B cell (primary cell): Measurements from ENCODE around the gene PHF19. TPM values are rescaled to one million over a fixed set of nuclear protein-coding genes. Genes with fewer than 3 reads are reported as not detected.

Experiments used
- ATAC-seq: fragments of 200-7000 bp; cut with Tn5 transposase; one replicate; pipeline ENCODE4 v1.10.0; 2021; ENCODE audit warnings: low read depth, mild to moderate bottlenecking, moderate number of reproducible peaks, moderate library complexity
- CTCF ChIA-PET: fragments of 350-600 bp; sonication (Branson Sonifier 250); formaldehyde crosslinking; loops from one replicate; lab custom pipeline; 2021; ENCODE audit warnings: antibody characterized with exemption, inconsistent platforms; lab: Charles Lee
- POLR2A ChIA-PET: fragments of 350-600 bp; sonication (Branson Sonifier 250); formaldehyde crosslinking; loops from one replicate; lab custom pipeline; 2021; ENCODE audit warnings: antibody characterized with exemption; lab: Charles Lee
- DNase-seq: peaks from one replicate; pipeline ENCODE4 v3.0.0; 2013
- H2AFZ ChIP-seq: 2 replicates; pipeline ENCODE4 v1.6.1; 2012; ENCODE audit warnings: mild to moderate bottlenecking, low read depth, low read length; ENCODE audit not compliant: insufficient read depth, poor library complexity, severe bottlenecking
- H3K27ac ChIP-seq, 2 donors: 1 replicate in 1 of 2; 2 replicates in 1 of 2; pipeline ENCODE4 v1.5.1; 2012 to 2013; ENCODE audit warnings: low read length in 2 of 2, mild to moderate bottlenecking in 2 of 2, moderate library complexity in 1 of 2
- H3K27me3 ChIP-seq, 4 experiments: fragments of 200-600 bp in 1 of 4; sonication (generic) in 1 of 4; replicated peaks in 1 of 4; 1 replicate in 2 of 4; 2 replicates in 2 of 4; pipeline versions ENCODE4 v1.6.1 to v1.7.0; 2013 to 2016; ENCODE audit warnings: low read length in 3 of 4, mild to moderate bottlenecking in 2 of 4, mixed read lengths in 1 of 4, moderate library complexity in 1 of 4; ENCODE audit not compliant: insufficient read depth in 4 of 4, control insufficient read depth in 3 of 4; ENCODE audit errors: control extremely low read depth in 1 of 4
- H3K36me3 ChIP-seq, 2 experiments: replicated peaks in 1 of 2; 1 replicate in 1 of 2; 2 replicates in 1 of 2; pipeline versions ENCODE4 v1.6.1 to v1.7.1; 2013; ENCODE audit warnings: low read length in 1 of 2; ENCODE audit not compliant: insufficient read depth in 2 of 2, control insufficient read depth in 1 of 2; ENCODE audit errors: control extremely low read depth in 1 of 2, extremely low read depth in 1 of 2
- H3K4me1 ChIP-seq, 2 donors: fragments of 200-600 bp in 1 of 2; sonication (generic) in 1 of 2; 1 replicate in 1 of 2; 2 replicates in 1 of 2; pipeline versions ENCODE4 v1.5.1 to v1.6.1; 2013 to 2017; ENCODE audit warnings: low read length in 2 of 2; ENCODE audit not compliant: control insufficient read depth in 2 of 2, insufficient read depth in 2 of 2
- H3K4me2 ChIP-seq: replicated peaks from 2 replicates; pipeline ENCODE3; 2012; ENCODE audit warnings: mild to moderate bottlenecking, low read depth, low read length; ENCODE audit not compliant: poor library complexity, severe bottlenecking
- H3K4me3 ChIP-seq, 5 experiments: fragments of 200-600 bp in 1 of 5; sonication (generic) in 1 of 5; 1 replicate in 3 of 5; 2 replicates in 2 of 5; pipeline versions ENCODE4 v1.5.1 to v1.7.0; 2011 to 2016; ENCODE audit warnings: low read length in 4 of 5, mild to moderate bottlenecking in 4 of 5, low read depth in 2 of 5, control low read depth in 1 of 5, moderate library complexity in 1 of 5; ENCODE audit not compliant: insufficient read depth in 1 of 5; ENCODE audit errors: control extremely low read depth in 1 of 5, extremely low read depth in 1 of 5
- H3K79me2 ChIP-seq: fragments of 200-600 bp; sonication (generic); one replicate; pipeline ENCODE4 v1.6.0; 2016; ENCODE audit warnings: low read length; ENCODE audit not compliant: control insufficient read depth, insufficient read depth
- H3K9ac ChIP-seq: fragments of 200-600 bp; sonication (generic); 2 replicates; pipeline ENCODE4 v1.6.1; 2017; ENCODE audit warnings: mild to moderate bottlenecking, low read length, moderate library complexity
- H3K9me3 ChIP-seq, 3 donors: one replicate each; pipeline versions ENCODE4 v1.6.1 to v1.7.1; 2013; ENCODE audit warnings: low read length in 2 of 3; ENCODE audit not compliant: control insufficient read depth in 2 of 3, insufficient read depth in 1 of 3; ENCODE audit errors: control extremely low read depth in 1 of 3
- H4K20me1 ChIP-seq: 2 replicates; pipeline ENCODE4 v1.6.0; 2012; ENCODE audit warnings: mild to moderate bottlenecking, low read length; ENCODE audit not compliant: insufficient read depth, control insufficient read depth, poor library complexity, severe bottlenecking
- H3K27ac Mint-ChIP-seq: one replicate; pipeline ENCODE4 v1.8.0; 2021; ENCODE audit warnings: mixed read lengths
- H3K27me3 Mint-ChIP-seq: one replicate; pipeline ENCODE4 v1.8.0; 2021; ENCODE audit warnings: mixed read lengths
- H3K4me1 Mint-ChIP-seq: one replicate; pipeline ENCODE4 v1.8.0; 2021; ENCODE audit warnings: mixed read lengths
- H3K4me3 Mint-ChIP-seq: one replicate; pipeline ENCODE4 v1.8.0; 2021; ENCODE audit warnings: mixed read lengths
- H3K9me3 Mint-ChIP-seq: one replicate; pipeline ENCODE4 v1.8.0; 2022; ENCODE audit warnings: mixed read lengths; ENCODE audit not compliant: insufficient read depth
- EZH2 ChIP-seq: IDR thresholded peaks from 2 replicates; pipeline ENCODE4 v1.6.1; 2012; ENCODE audit warnings: borderline replicate concordance, low read depth, mild to moderate bottlenecking, moderate library complexity, low read length; ENCODE audit not compliant: insufficient read depth, poor library complexity, severe bottlenecking
- WGBS: methylation state at CpG from one replicate; pipeline ENCODE4 v1.1.5; 2013; ENCODE audit warnings: missing lambda C conversion rate; ENCODE audit not compliant: insufficient coverage; 5-methylcytosine and 5-hydroxymethylcytosine counted together
- intact Hi-C: fragments of 100-400 bp; cut with micrococcal nuclease; formaldehyde crosslinking; loops from one replicate; pipeline ENCODE4 v1.10.0; 2022
- polyA plus RNA-seq: library from polyadenylated mRNA; depleted of rRNA; stranded (reverse); fragments of >200 nt; gene quantifications from 2 replicates; pipeline ENCODE4 v1.2.3, GENCODE V29; 2012
- total RNA-seq, 2 donors: library from RNA; stranded (reverse); fragments of 120-200 nt in 1 of 2; gene quantifications; 1 replicate in 1 of 2; 2 replicates in 1 of 2; pipeline versions ENCODE4 v1.2.3 to v1.2.4, GENCODE V29; 2013 to 2022
- TF ChIP-seq, protein P1 (sequence below): fragments of 200-600 bp; IDR thresholded peaks from one replicate; pipeline ENCODE4 v1.8.0; 2022; ENCODE audit warnings: antibody characterized with exemption, mild to moderate bottlenecking

Gene PHF19
- total and polyA plus RNA-seq, 2 donors (not counting 1 experiment from before 2014, with no cell fraction given), result 17.0 to 20.9 TPM

DNA sequence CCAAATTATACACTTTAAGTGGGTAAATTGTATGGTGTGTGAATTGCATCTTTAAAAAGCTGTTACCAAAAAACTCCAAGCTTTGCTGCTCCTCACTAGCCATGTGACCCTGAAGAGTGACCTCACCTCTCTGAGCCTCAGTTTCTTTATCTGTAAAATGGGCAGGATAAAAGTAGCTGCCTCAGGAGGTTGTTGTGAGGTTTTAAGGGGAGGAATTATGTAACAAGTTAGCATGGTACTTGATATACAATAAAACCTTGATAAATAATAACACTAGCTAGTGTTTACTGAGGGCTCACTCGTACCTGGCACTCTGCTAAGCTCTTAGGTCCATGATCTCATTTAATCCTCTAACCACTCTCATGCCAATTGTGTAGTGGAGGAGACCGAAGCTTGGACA lies 19.0 kb upstream of the PHF19 start:
- no peak overlapping the region for H3K4me2 ChIP-seq
- no CpG with 5 or more reads among the region's 2 CpGs for WGBS
- DNase-seq (no peak), ATAC-seq (no peak)
- intact Hi-C loops, result no loop called here
- CTCF ChIA-PET, result interaction anchor here (1.0 to 1.4 kb wide), 3 partner anchors 25 to 41 kb away, joined by 3 to 5 read pairs (median 4); no protein-coding TSS in a partner anchor
- no peaks in the 10 kb centered on the region for H3K9me3 Mint-ChIP-seq
- peaks cover 6% of the 10 kb centered on the region for H4K20me1 ChIP-seq
- H3K27me3 ChIP-seq, result no peaks in the 10 kb centered on the region
- H3K79me2 ChIP-seq, result no peaks in the 10 kb centered on the region
- TF ChIP-seq, protein P1, sequence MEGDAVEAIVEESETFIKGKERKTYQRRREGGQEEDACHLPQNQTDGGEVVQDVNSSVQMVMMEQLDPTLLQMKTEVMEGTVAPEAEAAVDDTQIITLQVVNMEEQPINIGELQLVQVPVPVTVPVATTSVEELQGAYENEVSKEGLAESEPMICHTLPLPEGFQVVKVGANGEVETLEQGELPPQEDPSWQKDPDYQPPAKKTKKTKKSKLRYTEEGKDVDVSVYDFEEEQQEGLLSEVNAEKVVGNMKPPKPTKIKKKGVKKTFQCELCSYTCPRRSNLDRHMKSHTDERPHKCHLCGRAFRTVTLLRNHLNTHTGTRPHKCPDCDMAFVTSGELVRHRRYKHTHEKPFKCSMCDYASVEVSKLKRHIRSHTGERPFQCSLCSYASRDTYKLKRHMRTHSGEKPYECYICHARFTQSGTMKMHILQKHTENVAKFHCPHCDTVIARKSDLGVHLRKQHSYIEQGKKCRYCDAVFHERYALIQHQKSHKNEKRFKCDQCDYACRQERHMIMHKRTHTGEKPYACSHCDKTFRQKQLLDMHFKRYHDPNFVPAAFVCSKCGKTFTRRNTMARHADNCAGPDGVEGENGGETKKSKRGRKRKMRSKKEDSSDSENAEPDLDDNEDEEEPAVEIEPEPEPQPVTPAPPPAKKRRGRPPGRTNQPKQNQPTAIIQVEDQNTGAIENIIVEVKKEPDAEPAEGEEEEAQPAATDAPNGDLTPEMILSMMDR, result no peak
- TF ChIP-seq EZH2, result no peak
- POLR2A ChIA-PET, result interaction anchor here (0.7 to 0.9 kb wide), 2 partner anchors 11 to 24 kb away, joined by 3 read pairs; no protein-coding TSS in a partner anchor
- H3K9ac ChIP-seq, result no peak overlapping the region
- no peaks in the 10 kb centered on the region for H3K9me3 ChIP-seq
- peaks cover 41% of the 10 kb centered on the region in 2 donors for H3K4me1 ChIP-seq
- H3K4me1 Mint-ChIP-seq, result peaks cover 43% of the 10 kb centered on the region
- H3K27me3 Mint-ChIP-seq, result no peaks in the 10 kb centered on the region
- no peak overlapping the region for H2AFZ ChIP-seq
- no peak overlapping the region for H3K27ac ChIP-seq
- H3K36me3 ChIP-seq, result no peaks in the 10 kb centered on the region
- H3K4me3 ChIP-seq, result no peak overlapping the region
- no peak overlapping the region for H3K4me3 Mint-ChIP-seq
- H3K27ac Mint-ChIP-seq, result no peak overlapping the region

GRCh38 chr9:120894321-120895148 lies 17.5 kb upstream of the PHF19 start:
- H3K9me3 ChIP-seq, result no peaks in the 10 kb centered on the region
- DNase-seq, result no peak
- peak overlapping the region; percentile 52 for H3K4me2 ChIP-seq
- H3K27ac Mint-ChIP-seq, result no peak overlapping the region
- H3K27ac ChIP-seq, result no peak overlapping the region
- peaks cover 47% of the 10 kb centered on the region for H3K4me1 Mint-ChIP-seq
- no peak for ATAC-seq
- H3K36me3 ChIP-seq, result no peaks in the 10 kb centered on the region
- H3K4me1 ChIP-seq, result peaks cover 48 to 49% of the 10 kb centered on the region in 2 donors
- H3K27me3 ChIP-seq, result no peaks in the 10 kb centered on the region
- no peak overlapping the region for H3K4me3 ChIP-seq
- ChIA-PET POLR2A (interaction anchor here (2.7 kb wide), 1 partner anchor 35 kb away, joined by 14 read pairs; no protein-coding TSS in a partner anchor), CTCF (interaction anchor here (1.2 to 2.7 kb wide), 2 partner anchors 10 to 26 kb away, joined by 3 to 12 read pairs; no protein-coding TSS in a partner anchor)
- no peak overlapping the region for H2AFZ ChIP-seq
- H3K9ac ChIP-seq, result no peak overlapping the region
- H3K4me3 Mint-ChIP-seq, result no peak overlapping the region
- WGBS, result 95% methylated on average over 63 of the region's 63 CpGs
- no peaks in the 10 kb centered on the region for H3K9me3 Mint-ChIP-seq
- peaks cover 6% of the 10 kb centered on the region for H4K20me1 ChIP-seq
- no peaks in the 10 kb centered on the region for H3K27me3 Mint-ChIP-seq
- H3K79me2 ChIP-seq, result no peaks in the 10 kb centered on the region
- intact Hi-C loops, result no loop called here
- no peak for TF ChIP-seq EZH2
- TF ChIP-seq, protein P1, result no peak
